Mesothelial cell of epicardium (in vitro differentiated cells): Measurements from ENCODE around the gene CEP128. TPM values are rescaled to one million over a fixed set of nuclear protein-coding genes. Genes with fewer than 3 reads are reported as not detected.

ENCODE experiments used
- DNase-seq, 2 experiments: peaks; one replicate each; pipeline ENCODE4 v3.0.0; 2021; ENCODE audit warnings: low spot score in 2 of 2; ENCODE audit not compliant: unreplicated experiment in 2 of 2
- H3K27ac Mint-ChIP-seq: 2 replicates; pipeline ENCODE4 v1.8.0; 2021; ENCODE audit warnings: mixed read lengths
- H3K27me3 Mint-ChIP-seq: 2 replicates; pipeline ENCODE4 v1.8.0; 2021; ENCODE audit warnings: low read depth, mixed read lengths
- H3K36me3 Mint-ChIP-seq: 2 replicates; pipeline ENCODE4 v1.8.0; 2021; ENCODE audit warnings: mixed read lengths
- H3K4me1 Mint-ChIP-seq: 2 replicates; pipeline ENCODE4 v1.8.0; 2021; ENCODE audit warnings: mixed read lengths
- H3K4me3 Mint-ChIP-seq: 2 replicates; pipeline ENCODE4 v1.8.0; 2021; ENCODE audit warnings: mild to moderate bottlenecking, moderate library complexity, mixed read lengths
- H3K9me3 Mint-ChIP-seq: 2 replicates; pipeline ENCODE4 v1.8.0; 2021; ENCODE audit warnings: mixed read lengths
- CTCF ChIP-seq: fragments of 200-600 bp; sonication (generic); IDR thresholded peaks from one replicate; pipeline ENCODE4 v1.5.0; 2021; ENCODE audit warnings: antibody characterized with exemption; ENCODE audit not compliant: unreplicated experiment
- total RNA-seq: library from RNA; stranded (reverse); gene quantifications from 3 replicates; pipeline ENCODE4 v1.2.1, GENCODE V29; 2021

The CEP128 gene
- total RNA-seq, 1 donor from 2014 or later = 14.8 TPM

- Mint-ChIP-seq H3K4me3 (no peak overlapping the region), H3K27ac (no peak overlapping the region), H3K4me1 (no peaks in the 10 kb centered on the region), H3K36me3 (peaks cover 8% of the 10 kb centered on the region), H3K9me3 (peaks cover 21% of the 10 kb centered on the region), H3K27me3 (no peaks in the 10 kb centered on the region)
- no peak for TF ChIP-seq CTCF
- no peak for DNase-seq
Observed at GRCh38 chr14:80507292-80507869, 434.2 kb downstream of the CEP128 start.

GRCh38 chr14:80504781-80505180 is 436.8 kb downstream of the CEP128 start:
- Mint-ChIP-seq H3K27ac (no peak overlapping the region), H3K36me3 (peaks cover 4% of the 10 kb centered on the region), H3K4me1 (no peaks in the 10 kb centered on the region), H3K27me3 (no peaks in the 10 kb centered on the region), H3K9me3 (no peaks in the 10 kb centered on the region), H3K4me3 (no peak overlapping the region)
- DNase-seq = no peak
- no peak for TF ChIP-seq CTCF

GRCh38 chr14:80498533-80498932 is 443.0 kb downstream of the CEP128 start:
- H3K4me1 Mint-ChIP-seq = no peaks in the 10 kb centered on the region
- no peak overlapping the region for H3K4me3 Mint-ChIP-seq
- no peaks in the 10 kb centered on the region for H3K9me3 Mint-ChIP-seq
- no peak for DNase-seq
- peaks cover 3% of the 10 kb centered on the region for H3K36me3 Mint-ChIP-seq
- TF ChIP-seq CTCF = no peak
- no peak overlapping the region for H3K27ac Mint-ChIP-seq
- no peaks in the 10 kb centered on the region for H3K27me3 Mint-ChIP-seq

GRCh38 chr14:80496090-80496489 is 445.4 kb downstream of the CEP128 start:
- Mint-ChIP-seq H3K36me3 (no peaks in the 10 kb centered on the region), H3K4me1 (no peaks in the 10 kb centered on the region), H3K9me3 (no peaks in the 10 kb centered on the region), H3K4me3 (no peak overlapping the region), H3K27me3 (no peaks in the 10 kb centered on the region), H3K27ac (no peak overlapping the region)
- no peak for TF ChIP-seq CTCF
- DNase-seq = no peak

GRCh38 chr14:80494769-80495168 is 446.8 kb downstream of the CEP128 start:
- H3K4me1 Mint-ChIP-seq = no peaks in the 10 kb centered on the region
- no peaks in the 10 kb centered on the region for H3K9me3 Mint-ChIP-seq
- H3K36me3 Mint-ChIP-seq = no peaks in the 10 kb centered on the region

More at GRCh38 chr14:80494769-80495168, 446.8 kb downstream of the CEP128 start:
- no peaks in the 10 kb centered on the region for H3K27me3 Mint-ChIP-seq
- H3K4me3 Mint-ChIP-seq = no peak overlapping the region
- H3K27ac Mint-ChIP-seq = no peak overlapping the region
- no peak for TF ChIP-seq CTCF
- DNase-seq = no peak
